Activated gamma-delta T cell treated with anti-CD3 and anti-CD28 coated beads, Interleukin-2, amount 50 U/mL, for 16 hours (primary cell): Measurements from ENCODE around the gene GRB7.
"Not testable (repeated sequence)": the region's sequence is repeated elsewhere in the genome, so short reads cannot be mapped to it uniquely, and the experiment has no call there.

Experiments used
- DNase-seq: peaks from one replicate; pipeline ENCODE4 v3.0.0-alpha.2; 2020; ENCODE audit warnings: low read depth

GRB7 gene

DNA sequence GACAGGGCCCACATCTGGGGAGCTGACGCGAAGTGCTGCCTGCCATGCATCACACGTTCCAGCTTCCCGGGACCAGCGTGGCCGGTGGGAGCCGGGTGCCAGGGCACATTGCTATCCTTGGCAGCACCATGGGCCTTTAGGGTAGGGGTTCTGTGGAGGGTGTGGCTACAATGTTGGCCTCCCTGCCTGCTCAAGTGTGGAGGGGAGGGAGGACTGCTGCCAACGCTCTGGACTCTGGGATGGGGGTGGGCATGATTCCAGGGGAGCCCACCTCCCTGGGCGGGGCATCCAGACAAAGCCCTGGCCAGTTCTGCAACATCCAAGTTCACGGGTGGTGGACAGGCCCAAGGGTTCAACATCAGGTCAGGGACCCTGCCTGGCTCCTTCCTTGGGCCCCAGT is 13.9 kb downstream of the GRB7 start:
- no peak for DNase-seq

DNA sequence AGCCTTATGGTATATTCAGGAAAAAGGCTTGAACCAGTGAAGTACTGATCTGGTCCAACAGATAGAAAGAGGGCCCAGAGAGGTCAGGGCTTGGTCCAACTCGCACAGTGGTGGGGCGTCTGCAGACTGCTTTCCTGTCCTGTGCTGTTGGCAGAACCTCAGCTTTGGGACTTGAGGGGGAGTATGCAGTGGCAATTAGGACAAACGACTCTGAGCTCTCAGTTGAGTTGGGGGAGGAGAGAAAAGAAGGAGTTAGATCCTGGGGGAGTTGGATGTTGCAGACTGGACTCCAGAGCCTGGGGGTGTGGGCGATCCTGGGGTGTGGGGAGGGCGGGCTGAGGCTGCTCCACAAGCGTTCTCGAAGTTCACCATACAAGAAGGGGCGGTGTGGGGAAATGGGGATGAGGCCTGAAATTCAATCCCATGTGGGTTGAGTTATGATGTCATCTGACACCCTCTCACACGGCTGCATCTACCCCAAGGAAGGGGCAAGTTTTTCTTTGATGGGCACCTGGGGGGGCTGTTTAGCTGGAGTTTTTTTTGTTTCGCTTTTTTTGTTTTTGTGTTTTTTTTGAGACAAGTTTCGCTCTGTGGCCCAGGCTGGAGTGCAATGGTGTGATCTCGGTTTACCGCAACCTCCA is 14.6 kb downstream of the GRB7 start:
- DNase-seq: no peak

DNA sequence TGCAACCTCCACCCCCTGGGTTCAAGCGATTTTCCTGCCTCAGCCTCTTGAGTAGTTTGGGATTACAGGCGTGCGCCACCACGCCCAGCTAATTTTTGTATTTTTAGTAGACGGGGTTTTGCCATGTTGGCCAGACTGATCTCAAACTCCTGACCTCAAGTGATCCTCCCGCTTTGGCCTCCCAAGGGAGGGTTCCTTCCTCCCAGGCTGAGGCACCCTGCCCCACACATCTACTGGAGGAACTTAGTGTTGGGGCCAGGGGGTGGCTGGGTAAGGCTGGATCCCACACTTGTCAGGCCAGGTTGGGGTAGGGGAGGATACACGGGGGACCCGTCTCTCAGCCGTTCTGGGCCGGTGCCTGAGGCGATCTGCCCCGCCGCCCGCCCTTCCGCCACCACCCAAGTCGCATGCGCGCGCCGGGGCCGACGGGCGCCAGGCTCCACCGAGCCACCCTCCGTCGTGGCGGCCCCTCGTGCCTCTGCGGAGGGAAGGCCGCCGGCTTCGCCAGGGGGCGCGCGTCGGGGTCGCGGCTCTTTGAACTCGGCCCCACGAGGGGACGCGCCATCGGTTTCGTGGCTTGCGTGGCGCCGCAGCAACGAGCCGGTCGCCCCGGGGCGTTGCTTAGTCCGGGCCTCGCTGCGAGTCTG is 15.9 kb downstream of the GRB7 start:
- peak; percentile 64 for DNase-seq

DNA sequence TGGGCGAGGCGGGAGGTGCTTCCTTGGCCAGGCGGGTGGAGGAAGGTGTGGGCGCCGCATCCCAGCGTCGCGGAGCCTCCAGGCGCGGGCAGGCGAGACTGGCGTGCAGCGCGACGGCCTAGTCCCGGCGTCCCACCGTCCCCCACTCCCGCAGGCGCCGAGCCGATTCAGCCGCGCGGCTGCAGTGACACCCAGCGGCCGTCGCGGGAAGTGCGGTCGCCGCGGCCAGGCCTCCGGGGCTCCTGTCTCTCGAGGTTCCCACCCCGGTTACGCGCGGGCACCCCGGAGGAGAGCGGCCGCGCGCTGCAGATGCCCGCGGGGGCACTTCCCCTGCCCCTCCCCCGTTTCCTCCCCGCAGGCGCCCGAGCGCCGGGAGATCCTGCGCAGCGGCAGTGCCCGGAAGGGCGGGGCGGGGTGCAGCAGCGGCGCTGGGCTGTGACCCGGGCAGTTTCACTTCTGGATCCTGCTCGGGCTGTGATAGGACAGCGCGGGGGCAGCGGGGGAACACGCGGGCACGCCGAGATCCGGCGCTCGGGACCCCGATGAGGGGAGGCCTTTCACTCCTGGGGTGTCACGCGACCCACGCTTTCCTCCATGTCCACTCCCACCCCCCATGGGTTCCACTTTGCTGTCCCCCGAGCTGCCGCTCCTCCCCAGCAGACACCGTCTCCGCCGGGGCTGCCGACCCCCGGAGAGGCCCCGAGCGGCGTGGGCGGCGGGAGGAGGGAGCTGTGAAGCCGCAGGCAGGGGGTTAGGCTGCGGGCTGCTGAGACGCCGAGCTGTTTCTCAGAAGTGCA is 16.6 kb downstream of the GRB7 start:
- DNase-seq: peak; percentile 95

DNA sequence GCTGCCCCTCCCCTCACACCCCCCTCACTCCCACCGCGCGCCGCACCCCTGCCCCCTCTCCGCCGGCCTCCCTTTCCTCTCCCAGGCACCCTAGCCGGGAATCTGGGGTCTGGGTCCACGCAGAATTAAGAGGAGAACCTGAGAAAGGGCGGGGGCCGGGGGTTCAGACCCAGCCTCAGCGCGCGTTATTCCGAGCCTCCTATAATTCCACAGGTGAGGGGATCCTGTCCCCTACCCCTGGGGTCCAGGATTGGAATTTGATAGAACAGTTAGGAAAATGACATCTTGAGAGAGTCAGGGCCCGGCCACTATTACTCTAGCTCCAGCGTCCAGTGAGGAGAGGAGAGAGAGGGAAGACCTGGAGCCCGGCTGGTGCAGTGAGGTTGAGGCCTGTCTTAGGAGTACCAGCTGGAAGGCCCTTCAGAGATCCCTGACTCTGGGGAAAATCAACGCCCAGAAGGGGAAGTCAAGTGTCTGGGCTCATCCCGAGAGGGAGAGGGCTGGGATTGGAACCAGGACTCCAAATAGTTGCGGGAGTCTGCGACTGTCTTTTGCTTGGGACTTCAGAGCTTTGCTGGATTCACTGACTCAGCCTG is 17.3 kb downstream of the GRB7 start:
- no peak for DNase-seq

DNA sequence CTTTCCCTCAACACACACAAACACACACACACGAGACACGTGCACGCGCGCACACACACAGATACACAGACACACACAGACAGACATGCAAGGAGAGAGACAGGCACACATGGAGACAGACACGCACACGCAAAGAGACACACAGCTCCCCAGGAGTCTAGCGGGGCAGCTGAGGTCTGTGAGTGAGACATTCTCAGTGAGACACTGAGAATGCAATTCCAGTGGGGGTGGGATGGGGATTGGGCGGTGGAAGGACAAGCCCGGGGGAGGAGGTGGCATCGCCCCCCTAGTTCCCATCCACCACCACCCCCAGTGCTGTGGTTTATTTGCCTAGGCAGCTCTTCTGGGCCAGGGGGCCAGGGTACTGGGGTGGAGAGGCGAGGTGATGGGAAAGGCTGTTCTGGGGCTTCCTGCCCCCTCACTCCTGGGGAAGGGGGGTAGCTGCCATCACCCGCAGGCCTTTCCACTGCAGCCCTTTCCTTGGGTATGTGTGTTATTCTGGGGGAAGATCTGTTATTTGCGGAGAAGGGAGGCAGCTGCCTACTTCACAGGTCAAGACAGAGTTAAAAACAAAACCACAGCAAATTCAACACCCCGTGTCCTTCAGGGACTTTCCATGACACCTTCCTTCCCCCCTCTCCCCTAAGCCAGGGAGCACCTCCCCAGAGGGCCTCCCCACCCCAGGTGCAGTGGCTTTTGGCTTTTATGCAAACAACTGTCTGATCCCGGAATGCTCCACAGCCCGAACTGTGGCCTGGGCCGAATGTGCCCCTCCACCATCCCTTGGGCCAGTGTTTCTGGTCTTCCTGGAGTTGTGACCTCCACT is 18.0 kb downstream of the GRB7 start:
- peak; percentile 56 for DNase-seq

DNA sequence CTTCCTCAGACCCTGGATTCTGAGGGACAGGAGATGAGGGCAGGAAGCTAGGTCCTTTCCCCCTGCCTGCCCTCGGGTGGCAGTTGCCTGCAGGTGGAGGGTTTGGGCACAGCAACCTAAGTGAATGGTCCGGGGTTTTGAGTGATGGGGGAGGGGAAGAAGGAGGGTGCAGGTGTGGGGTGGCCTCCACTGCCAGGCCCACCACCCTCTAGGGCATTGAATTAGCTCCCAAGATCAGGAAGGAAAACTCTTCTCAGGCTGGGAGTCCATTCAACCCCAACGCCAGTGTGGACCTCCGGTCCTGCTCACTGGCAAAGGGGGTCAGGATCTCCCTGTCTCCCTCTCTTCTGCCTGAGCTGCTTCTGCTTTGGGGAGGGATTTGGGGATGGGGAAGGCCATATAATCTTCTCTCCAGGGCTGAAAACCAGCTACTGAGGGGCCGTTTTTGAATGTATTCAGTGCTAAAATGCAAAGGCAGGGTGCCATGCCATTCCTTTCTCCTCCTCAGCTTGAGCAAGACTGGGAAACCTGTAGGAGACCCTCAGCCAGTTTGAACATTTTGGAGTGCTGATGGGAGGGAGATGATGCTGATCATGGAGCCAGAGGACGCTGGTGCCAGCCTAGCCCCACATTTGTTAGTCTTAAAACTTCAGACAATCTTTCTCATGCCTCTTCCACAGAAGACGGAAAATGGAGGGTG is 18.8 kb downstream of the GRB7 start:
- DNase-seq: no peak

DNA sequence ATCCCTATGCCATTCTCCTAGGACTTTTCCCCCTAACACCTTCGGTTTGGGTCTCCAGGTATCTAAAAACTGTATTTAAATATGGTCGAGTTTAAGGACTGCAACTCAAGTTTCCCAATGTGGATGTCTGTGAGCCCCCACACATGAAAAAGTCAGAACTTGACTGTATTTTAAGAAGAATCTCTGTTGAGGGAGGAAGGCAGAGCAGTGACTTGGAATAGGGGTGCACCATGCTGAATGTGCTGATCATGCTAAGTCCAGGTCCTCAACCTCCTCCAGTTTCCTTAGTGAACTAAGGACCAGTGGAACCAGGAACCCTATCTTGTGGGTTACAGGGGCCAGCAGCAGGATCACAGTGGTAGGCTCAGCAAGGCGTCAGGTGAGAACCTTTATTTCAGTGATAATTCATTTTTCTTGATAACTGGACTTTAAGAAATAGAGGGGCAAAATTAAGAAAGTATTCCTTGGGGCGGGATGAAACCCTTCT is 19.5 kb downstream of the GRB7 start:
- no peak for DNase-seq

DNA sequence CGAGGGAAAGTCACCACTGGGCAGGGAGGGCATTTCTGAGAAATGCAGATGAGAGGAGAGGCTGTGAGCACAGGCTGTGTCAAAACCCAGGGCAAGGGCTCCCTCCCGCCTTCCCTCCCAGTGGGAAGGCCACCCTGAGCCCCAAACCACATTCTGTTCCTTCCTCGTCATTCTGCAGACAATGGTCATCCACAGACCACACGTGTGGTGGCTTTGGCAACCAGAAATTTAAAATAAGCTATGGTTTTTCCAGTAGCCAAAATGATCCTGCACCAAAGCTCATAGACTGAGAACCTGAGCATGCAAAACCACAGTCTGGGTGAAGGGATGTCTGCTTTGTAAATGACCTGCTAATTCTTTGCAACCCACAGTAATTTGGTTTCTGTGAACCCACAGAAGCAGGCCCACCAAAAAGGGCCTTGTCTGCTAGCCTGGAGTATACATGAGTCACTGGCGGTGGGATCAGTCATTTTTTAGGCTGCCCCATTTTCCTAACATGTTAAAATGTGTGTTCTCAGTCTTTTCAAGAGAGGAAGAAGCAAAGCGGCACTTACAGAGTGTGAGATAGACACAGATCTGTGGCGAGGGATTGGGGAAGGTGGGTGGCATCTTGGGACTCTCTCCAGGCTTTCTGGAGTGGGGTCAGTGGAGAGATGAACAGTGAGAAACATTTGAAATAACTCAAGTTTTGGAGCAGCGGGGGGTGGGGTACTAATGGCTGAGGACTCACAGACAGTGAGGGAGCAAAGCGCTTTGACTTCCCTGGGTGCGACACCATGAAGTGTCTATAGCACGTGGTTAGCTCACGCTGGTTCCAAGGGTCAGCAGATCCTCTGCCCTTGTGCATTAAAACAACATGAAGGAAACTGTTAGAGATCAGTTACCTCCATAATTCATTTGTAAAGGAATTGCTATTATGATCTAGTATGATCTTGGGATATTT is 20.5 kb downstream of the GRB7 start:
- peak; percentile 55 for DNase-seq

DNA sequence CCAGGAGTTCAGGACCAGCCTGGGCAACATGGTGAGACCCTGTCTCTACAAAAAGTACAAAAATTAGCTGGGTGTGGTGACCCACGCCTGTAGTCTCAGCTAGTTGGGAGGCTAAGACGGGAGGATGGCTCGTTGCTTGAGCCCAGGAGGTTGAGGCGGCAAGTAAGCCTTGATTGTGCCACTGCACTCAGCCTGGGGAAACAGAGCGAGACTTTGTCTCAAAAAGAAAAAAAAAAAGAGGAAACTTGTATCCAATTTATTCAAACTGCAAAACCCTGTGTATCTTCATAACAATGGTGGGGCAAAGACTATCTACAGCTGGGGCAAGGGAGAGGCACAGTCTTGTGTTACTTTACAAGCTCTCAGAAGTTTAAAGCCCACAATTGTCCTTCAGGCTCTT is 21.5 kb downstream of the GRB7 start:
- no peak for DNase-seq

DNA sequence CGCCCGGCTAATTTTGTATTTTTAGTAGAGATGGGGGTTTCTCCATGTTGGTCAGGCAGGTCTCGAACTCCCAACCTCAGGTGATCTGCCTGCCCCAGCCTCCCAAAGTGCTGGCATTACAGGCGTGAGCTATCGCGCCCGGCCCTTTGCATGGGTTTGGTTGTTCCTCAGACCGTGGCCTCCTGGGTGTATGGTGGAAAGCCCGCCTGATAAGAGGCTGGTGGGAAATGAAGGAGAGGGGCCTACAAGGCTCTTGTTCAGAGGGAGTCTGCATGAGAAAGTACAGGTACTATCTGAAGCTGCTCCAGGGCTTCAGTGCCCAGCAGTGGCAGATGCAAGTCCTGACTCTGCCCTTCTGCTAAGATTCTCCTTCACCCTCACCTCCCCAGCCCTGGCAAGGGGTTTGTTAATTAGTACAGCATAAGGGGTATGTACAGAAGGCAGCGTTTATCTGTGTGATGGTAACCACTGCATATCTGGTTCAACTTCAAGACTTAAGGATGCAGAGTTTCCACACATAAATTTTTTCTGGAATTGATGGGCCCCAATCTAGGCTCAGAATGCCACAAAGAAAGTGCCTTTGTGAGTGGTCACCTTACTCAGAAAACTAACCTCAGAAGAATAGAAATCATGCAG is 24.2 kb downstream of the GRB7 start:
- no peak for DNase-seq

DNA sequence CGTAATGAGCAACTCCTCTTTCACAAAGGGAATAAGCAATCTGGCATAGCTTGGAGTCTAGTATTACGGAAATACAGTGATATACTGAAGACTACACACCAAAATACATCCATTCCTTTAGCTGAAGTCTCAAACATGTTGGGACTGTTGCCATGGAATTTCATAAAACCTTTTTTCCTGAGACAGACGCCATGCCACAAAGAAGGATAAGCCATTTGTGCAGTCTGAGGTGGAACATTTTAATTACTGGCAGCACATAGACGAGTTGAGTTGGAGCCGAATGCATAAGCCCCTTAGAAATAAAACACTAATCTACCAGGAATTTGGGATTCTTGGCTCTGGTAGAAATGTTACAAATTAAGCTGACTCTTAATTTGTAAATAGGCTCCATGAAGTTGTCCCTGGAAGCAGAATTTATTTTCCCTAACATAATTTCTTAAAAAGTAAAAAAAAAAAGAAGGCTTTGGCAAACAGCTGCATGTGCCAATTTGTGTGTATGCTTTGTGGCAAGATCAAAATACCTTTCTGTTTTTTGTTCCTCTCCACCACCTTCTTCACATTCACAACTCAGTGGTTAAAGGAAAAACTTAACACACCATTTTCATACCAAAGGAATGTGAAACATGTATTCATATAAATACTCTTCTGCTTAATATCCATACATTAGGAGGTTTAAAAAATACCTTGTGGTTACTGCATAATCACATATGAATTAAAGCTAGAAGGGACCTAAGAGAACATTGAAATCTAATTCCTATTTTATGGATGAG is 25.5 kb downstream of the GRB7 start:
- DNase-seq: no peak

DNA sequence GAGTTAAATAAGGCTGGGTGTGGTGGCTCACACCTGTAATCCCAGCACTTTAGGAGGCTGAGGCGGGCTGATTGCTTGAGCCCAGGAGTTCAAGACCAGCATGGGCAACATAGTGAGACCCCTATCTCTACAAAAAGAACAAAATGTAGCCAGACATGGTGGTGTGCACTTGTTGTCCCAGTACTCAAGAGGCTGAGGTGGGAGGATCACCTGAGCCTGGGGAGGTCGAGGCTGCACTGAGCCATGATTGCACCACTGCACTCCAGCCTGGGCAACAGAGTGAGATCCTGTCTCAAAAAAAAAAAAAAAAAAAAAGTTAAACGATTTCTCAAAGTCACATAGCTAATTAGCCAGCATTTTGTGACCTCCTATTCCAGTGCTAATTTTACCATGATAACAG is 26.4 kb downstream of the GRB7 start:
- DNase-seq: not testable (repeated sequence)

DNA sequence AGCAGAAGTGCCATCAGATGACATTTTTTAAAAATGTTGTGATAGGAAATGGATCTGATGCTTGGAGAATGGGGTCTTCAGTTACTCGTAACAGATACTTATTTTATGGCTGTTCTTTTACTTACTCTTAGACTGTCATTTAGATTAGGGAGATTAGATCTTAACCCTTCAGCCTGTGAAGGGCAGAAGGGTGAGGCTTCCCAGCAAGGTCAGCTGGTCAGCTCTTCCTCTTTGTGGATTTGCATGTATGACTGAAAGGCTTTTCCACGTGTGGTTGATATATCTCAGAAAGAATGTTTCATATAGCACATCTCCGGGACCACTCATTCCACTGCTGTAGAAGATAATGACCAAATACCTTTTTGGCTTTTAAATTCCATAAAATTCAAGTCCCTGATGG is 27.4 kb downstream of the GRB7 start:
- no peak for DNase-seq

DNA sequence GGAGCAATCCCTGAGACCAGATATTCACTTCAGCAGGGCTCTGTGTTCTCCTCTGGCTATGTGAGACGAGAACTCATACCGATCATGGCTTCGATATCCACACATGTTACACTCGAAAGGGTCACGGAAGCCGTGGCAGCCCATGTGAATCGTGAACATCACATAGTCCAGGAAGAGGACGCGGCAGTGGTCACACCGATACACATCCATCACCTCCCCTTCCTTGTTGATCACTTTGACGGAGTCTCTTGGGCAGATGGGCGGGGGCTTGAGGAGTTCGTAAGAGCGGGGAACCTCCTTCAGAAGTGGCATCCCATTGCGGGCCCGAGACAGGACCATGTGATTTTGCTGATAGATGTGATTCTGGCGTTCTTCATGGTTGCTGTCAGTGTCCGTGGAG is 28.0 kb downstream of the GRB7 start:
- DNase-seq: no peak

DNA sequence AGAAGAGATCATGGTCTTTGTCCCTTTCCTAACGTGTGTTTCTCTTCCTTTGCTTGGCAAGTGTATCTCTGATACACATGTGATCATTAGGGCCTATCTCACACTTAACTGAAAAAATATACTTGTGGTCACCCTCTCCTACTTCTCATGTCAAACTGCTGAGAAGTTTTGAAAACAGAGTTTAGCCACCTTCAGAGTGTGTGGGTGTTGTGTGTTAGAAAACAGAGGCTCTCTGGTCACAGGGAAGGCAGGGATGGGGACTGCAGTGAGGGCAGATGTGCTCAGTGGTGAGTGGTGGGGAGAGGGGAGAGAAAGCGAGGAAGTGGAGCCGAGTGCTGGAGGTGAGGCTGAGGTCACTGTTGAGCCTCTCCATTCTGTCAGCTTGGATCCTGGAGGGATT is 29.4 kb downstream of the GRB7 start:
- no peak for DNase-seq

DNA sequence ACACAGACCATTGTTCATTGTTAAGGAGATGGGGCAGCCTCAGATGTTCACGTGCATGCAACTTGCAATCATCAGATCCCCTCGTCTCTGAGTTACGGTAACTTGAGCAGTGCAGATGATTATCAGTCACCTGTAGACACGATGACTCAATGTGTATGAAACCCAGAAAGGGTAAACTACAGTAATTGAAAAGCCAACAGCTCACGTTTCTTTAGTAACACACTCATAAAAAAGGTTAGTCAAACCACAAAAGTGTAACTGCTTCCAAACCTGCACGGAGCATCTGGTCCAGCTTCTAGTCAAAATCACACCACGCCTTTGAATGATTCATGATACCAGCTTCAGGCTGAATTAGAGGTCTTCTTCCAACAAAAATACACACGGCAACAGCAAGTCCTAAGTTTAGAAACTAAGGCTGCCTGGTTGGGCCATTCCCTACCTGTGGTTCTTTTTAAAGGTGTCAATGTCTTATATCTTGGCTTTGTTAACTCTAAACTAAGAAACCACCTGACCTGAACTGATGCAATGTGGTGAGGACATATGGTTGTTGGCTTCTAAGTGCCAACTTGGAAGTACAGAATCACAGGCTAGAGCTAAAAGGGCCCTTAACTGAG is 32.3 kb downstream of the GRB7 start:
- DNase-seq: peak; percentile 43

DNA sequence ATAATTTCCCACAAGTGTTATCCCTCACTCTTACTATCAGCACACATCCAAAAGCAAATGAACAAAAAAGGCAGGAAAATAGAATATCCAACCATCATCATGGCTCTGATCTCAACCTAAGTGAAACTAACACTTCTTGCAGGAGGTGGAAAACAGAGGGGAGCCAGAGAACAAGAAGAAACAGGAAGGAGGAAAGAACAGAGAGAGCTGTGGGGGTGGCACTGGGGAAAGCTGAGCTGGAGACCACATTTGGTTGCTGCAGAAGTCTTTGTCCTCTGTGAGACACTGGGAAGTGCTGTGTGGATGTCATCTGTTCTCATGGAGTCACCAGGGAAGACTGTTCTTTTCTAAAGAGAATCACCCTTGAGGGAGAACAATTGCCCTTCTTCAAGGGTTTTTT is 34.7 kb downstream of the GRB7 start:
- DNase-seq: no peak
